GM10266 (cell line): ENCODE measurements around the gene NOX5.

Experiments
- DNase-seq: peaks from one replicate; pipeline ENCODE4 v3.0.0; 2012; ENCODE audit errors: extremely low spot score
- TF ChIP-seq, protein P1 (sequence below): IDR thresholded peaks from 2 replicates; pipeline ENCODE4 v1.5.1; 2012; ENCODE audit warnings: mild to moderate bottlenecking, low read depth; ENCODE audit not compliant: control insufficient read depth, insufficient read depth; ENCODE audit errors: missing control alignments

NOX5 gene

DNA sequence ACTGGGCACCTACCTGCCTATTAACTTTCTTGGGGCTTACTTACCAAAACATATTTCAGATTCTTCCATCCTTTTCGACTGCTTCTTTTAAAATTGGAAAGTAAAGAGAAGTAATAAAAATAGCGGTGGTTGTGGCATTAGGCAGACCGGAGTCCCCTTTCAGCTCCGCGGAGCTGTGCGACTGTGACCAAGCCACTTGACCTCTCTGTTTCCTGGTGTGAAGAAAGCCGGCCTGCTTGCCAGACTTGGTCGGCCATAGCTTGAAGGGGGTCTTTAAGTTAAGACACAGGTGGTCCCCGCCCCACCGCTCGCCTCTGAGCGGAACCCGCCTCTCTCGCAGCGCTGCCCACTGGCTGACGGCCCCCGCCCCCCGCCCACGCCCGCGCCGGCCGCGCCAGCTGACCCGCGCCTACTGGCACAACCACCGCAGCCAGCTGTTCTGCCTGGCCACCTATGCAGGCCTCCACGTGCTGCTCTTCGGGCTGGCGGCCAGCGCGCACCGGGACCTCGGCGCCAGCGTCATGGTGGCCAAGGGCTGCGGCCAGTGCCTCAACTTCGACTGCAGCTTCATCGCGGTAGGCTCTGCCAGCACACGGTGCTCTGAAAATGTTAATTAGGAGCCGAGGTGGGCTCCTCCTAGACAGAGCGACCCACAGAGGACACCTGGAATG is 18.3 kb downstream of the NOX5 start:
- DNase-seq: no peak
- TF ChIP-seq, protein P1, sequence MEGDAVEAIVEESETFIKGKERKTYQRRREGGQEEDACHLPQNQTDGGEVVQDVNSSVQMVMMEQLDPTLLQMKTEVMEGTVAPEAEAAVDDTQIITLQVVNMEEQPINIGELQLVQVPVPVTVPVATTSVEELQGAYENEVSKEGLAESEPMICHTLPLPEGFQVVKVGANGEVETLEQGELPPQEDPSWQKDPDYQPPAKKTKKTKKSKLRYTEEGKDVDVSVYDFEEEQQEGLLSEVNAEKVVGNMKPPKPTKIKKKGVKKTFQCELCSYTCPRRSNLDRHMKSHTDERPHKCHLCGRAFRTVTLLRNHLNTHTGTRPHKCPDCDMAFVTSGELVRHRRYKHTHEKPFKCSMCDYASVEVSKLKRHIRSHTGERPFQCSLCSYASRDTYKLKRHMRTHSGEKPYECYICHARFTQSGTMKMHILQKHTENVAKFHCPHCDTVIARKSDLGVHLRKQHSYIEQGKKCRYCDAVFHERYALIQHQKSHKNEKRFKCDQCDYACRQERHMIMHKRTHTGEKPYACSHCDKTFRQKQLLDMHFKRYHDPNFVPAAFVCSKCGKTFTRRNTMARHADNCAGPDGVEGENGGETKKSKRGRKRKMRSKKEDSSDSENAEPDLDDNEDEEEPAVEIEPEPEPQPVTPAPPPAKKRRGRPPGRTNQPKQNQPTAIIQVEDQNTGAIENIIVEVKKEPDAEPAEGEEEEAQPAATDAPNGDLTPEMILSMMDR: no peak

GRCh38 chr15:69034352-69034751 is 19.9 kb downstream of the NOX5 start:
- TF ChIP-seq, protein P1: no peak
- no peak for DNase-seq

- TF ChIP-seq, protein P1: no peak
- no peak for DNase-seq
These were observed 20.9 kb downstream of the NOX5 start for GRCh38 chr15:69035205-69035917.

DNA sequence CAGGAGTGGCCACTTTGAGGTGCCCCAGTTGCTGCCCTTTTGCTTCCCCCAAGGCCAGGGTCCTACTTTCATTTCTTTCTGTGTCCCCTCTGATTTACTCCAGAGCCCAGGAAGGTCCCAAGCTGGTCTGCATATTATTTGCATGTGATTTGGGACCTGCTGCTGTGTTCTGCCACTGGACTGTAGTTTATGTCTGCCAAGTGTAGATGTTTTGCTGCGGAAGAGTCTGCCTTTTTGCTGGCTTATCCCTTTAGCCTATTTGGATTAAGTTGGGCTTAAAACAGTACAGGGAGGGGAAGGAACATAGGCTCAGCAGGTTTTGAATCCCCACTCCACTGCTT is 21.4 kb downstream of the NOX5 start:
- no peak for DNase-seq
- TF ChIP-seq, protein P1: no peak

DNA sequence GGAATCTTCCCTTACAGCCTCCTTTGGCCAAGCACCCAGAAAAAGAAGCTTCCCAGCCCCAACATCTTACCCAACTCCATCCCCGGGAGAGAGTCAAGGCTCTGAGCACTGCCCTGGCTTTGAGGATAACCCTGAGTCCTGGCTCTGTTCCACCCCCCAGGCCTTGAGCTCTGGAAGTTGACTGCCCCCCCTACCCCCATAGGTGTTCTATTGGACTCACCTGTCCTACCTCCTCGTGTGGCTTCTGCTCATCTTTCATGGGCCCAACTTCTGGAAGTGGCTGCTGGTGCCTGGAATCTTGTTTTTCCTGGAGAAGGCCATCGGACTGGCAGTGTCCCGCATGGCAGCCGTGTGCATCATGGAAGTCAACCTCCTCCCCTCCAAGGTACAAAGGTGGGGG is 22.3 kb downstream of the NOX5 start:
- TF ChIP-seq, protein P1: no peak
- DNase-seq: no peak

DNA sequence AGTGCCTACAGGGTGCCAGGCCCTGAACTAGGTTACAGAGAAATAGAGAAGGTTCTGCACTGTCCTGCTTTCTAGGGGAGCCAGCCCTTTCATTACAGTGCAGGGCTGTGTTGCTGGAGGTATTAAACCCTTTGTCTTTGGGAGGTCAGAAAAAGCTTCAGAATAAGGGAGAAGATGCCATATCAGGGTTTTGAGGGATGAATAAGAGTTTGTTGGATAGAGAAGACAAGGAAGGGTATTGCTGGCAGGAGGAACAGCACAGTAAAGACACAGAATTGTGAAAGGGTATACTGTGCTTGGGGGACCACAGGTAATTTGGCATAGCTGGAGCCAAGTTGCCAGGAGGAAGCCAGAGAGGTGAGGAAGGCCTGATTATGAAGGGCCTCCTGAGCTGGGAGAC is 23.0 kb downstream of the NOX5 start:
- TF ChIP-seq, protein P1: no peak
- no peak for DNase-seq

DNA sequence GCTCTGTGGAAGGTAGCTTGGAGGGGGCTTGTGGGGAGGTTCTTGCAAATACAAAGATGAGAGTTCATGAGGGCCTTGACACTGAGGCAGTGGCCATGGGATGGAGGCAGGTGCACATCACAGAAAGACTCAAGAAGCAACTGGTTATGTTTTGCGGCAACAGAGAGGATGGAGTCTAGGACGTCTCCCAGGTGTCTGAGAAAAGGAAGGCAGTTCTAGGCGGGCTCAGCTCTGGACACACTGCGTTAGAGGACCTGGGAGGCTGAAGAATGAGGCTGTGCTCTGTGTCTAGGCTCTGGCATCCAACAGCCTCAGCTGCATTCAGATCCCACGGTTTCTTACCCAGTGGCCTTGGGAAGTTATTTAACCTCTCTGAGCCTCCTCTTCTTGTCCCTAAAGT is 23.5 kb downstream of the NOX5 start:
- TF ChIP-seq, protein P1: no peak
- DNase-seq: no peak
